MM.1S (cell line): ENCODE data around the gene GNA14.
"Not testable (repeated sequence)": the region's sequence is repeated elsewhere in the genome, so short reads cannot be mapped to it uniquely, and the experiment has no call there.

Experiments used
- EZH2phosphoT487 ChIP-seq: fragments of 300-600 bp; sonication (generic); IDR thresholded peaks from 2 replicates; pipeline ENCODE4 v1.6.1; 2018; ENCODE audit warnings: antibody characterized with exemption, low read length
- TF ChIP-seq, protein P1 (sequence below): fragments of 300-600 bp; sonication (generic); IDR thresholded peaks from 2 replicates; pipeline ENCODE4 v1.5.1; 2016; ENCODE audit warnings: antibody characterized with exemption, low read length, mixed read lengths

DNA sequence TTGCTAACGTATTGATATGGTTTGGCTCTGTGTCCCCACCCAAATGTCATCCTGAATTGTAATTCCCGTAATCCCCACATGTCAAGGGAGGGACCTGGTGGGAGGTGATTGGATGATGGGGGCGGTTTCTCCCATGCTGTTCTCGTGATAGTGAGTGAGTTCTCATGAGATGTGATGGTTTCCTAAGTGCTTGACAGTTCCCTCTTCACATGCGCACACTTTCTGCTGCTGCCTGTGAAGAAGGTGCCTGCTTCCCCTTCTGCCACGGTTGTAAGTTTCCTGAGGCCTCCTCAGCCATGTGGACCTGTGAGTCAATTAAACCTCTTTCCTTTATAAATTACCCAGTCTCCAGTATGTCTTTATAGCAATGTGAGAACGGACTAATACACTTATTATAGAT, 207.0 kb downstream of the GNA14 start:
- TF ChIP-seq, protein P1, sequence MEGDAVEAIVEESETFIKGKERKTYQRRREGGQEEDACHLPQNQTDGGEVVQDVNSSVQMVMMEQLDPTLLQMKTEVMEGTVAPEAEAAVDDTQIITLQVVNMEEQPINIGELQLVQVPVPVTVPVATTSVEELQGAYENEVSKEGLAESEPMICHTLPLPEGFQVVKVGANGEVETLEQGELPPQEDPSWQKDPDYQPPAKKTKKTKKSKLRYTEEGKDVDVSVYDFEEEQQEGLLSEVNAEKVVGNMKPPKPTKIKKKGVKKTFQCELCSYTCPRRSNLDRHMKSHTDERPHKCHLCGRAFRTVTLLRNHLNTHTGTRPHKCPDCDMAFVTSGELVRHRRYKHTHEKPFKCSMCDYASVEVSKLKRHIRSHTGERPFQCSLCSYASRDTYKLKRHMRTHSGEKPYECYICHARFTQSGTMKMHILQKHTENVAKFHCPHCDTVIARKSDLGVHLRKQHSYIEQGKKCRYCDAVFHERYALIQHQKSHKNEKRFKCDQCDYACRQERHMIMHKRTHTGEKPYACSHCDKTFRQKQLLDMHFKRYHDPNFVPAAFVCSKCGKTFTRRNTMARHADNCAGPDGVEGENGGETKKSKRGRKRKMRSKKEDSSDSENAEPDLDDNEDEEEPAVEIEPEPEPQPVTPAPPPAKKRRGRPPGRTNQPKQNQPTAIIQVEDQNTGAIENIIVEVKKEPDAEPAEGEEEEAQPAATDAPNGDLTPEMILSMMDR, result not testable (repeated sequence)
- not testable (repeated sequence) for TF ChIP-seq EZH2phosphoT487
